Activated gamma-delta T cell (primary cell): ENCODE results near the gene ABCF2.

Experiments
- DNase-seq: peaks from one replicate; lab custom pipeline; 2025; lab: John Stamatoyannopoulos, UW

ABCF2 gene

DNA sequence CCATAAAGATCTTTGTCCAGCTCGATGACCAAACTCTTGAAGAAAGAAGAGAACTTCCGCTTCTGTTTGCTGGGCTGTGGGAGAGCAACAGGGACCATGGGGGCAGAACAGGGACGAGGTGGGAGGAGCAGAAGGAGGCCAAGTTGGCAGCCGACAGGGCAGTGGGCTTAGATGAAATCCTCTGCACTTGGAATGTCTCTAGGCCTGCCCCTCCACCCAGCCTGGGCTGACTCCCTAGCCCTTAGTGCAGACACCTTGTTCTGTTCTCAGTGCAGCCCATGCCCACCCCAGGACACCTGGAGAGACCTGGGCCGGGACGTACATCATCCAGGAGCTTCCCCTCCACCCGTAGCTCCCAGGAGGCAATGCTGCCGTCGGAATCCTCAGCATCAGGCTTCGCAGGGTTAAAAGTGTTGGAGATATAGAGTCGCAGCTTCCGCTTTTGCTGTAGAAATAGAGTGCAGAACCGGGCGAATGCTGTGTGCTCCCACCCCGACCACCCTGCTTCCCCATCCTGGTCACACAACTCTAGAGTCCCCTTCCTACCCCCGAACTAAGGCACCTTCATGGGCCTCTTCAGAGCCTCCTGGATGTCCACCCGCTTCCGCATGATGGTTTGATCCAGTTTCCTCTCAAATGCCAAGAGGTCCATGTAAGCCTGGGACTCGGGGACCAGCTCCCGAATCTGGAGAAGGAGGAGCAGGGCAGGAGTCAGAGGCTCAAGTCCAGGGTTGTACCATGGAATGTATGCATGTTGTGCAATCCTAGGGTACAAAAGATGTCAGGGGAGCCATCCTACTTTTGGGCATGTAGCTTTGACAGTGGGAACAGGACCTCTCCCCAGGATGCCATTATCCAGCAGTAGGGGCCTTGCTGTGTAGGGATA is 15.4 kb upstream of the ABCF2 start:
- no peak for DNase-seq

DNA sequence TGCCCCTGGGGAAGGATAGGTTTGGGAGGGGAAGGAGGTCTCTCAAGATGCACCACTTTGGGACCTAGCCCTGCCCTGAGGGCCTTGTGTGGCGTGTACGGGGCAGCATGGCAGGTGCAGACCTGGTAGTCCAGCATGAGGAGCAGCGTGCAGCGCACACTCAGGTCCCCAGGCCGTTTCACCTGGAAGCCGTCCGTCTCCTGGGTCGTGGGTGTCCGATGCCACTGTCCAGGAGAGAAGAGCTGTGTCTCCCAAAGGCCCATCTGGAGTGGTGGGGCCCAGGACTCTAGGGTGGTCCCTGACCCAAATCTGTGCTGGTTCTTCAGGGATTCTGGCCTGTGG is 14.7 kb upstream of the ABCF2 start:
- no peak for DNase-seq

DNA sequence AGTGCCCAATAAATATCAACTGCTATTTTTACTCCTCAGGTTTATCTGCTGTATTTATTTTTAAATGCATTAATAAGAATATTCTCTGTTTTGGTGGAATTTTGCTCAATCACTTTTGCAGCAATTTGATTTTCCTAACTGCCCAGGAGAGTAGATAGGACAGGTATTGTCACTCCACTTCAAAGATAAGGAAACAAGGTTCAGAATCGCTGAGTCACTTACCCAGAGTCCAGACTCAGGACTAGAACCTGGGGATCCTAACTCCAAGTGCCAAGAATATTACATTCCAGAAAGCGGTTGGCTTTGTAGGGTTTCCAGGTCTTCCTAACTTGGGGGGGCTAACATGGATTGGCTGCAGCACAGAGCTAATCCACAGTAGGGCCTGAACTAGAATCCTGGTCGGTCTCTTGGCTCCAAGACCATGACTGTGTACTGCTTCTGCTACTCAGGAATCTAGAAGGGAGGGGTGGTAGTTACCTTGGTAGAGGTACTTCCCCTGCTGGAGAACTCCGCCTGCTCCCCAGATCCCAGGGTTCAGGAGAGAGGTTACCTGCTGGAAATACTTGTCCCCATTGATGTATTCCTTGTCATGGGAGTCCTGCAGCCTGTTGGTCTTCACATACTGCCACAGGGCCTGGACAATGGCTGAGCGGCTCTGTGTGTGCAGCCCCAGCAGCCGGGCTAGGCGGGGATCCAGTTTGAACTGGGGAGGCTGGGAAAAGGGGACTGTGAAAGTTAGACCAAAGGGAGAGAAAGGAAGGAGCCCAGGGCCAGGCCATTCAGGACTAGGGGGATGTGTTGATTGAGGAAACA is 14.1 kb upstream of the ABCF2 start:
- no peak for DNase-seq

DNA sequence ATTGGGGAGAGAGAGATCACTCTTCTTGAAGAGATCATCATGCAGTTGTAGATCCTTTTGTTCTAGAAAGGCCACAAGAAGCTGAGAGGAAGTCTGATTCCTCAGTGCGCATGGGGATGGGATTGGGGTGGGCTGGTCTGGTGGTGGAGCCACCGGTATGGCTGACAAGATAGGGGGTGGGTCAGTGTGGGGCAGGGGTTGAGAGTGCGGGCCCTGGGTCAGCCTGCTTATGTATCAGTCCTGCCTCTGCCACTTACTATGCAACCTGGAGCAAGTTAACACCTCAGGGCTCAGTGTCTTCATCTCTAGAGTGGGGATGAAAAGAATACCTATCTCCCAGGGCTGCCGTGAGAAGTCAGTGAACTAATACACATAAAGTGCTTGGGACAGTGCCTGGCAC is 13.5 kb upstream of the ABCF2 start:
- DNase-seq = no peak

DNA sequence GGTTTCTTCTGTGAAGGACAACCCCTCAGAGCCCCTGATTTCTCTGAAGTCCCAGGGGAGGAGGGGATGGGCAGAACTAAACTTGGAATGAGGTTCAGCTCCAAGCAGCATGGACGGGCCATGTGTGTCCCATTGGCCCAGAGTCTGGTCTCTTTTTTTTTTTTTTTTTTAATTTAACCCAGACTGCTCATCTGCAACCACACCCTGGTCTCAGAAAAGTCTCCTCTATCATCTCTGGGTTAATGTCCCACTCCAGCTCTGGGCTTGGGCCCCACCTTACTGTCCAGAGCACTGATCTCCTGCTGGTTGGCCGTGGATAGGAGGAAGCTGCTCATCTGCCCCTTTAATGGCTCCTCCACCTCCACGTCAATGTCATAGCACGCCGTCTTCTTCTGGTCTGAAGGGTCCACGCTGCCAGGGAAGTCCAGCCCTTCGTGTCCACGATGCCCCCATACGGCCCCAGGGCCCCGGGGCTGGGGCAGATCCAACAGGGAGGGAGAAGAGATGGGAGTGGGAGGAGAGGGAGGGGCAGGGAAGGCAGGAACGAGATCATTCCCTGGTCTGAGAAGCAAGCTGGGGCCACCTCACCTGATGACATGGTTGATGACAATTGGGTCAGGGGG is 12.9 kb upstream of the ABCF2 start:
- no peak for DNase-seq

DNA sequence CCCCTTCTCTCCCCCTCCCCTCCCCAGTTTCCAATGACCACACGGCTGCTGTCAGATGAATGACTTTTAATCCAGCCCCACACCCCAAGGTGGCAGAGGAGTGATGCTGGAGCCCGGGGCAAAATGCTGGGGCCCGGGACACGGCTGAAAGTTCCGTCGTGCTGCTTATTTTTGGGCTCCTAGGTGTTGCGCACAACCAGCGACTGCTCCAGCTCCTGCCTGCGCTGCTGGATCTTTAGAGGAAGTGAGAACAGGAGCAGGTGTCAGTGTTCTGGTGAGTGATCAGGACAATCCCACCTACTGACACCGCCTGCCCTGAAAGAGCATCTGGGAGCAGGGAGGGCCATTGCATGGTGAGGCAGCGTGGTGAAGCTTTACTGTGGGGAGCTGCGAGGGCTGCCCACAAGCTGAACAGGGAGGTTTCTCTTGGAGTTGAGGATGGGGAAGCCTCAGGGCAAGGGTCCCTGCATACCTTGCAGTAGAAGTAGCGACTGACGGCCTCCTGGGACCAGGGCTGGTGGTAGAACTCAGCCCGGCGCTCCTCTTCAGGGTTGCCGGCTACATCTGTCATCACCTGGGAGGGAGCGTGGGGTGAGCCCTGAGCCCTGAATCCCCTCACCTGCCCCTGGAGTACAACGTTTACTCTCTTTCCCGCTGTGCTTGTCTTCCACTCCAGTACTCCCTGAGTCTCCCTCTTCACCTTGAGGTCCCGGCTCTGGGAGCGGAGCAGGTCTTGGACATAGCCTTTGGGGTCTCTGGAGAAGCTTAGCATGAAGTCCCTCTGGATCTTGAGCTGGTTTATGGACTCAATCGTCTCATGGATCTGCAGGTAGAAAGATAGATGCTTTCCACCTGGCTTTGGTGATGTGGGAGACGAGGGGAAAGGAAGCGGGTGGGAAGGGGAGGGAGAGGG is 12.2 kb upstream of the ABCF2 start:
- no peak for DNase-seq

DNA sequence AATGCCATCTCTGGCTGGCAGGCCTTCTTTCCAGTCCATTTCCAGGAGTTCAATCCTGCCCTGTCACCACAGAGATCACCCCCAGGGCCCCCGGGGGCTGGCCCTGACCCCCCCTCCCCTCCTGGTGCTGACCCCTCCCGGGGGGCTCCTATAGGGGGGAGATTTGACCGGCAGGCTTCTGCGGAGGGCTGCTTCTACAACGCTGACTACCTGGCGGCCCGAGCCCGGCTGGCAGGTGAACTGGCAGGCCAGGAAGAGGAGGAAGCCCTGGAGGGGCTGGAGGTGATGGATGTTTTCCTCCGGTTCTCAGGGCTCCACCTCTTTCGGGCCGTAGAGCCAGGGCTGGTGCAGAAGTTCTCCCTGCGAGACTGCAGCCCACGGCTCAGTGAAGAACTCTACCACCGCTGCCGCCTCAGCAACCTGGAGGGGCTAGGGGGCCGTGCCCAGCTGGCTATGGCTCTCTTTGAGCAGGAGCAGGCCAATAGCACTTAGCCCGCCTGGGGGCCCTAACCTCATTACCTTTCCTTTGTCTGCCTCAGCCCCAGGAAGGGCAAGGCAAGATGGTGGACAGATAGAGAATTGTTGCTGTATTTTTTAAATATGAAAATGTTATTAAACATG is 11.3 kb upstream of the ABCF2 start:
- DNase-seq = no peak

DNA sequence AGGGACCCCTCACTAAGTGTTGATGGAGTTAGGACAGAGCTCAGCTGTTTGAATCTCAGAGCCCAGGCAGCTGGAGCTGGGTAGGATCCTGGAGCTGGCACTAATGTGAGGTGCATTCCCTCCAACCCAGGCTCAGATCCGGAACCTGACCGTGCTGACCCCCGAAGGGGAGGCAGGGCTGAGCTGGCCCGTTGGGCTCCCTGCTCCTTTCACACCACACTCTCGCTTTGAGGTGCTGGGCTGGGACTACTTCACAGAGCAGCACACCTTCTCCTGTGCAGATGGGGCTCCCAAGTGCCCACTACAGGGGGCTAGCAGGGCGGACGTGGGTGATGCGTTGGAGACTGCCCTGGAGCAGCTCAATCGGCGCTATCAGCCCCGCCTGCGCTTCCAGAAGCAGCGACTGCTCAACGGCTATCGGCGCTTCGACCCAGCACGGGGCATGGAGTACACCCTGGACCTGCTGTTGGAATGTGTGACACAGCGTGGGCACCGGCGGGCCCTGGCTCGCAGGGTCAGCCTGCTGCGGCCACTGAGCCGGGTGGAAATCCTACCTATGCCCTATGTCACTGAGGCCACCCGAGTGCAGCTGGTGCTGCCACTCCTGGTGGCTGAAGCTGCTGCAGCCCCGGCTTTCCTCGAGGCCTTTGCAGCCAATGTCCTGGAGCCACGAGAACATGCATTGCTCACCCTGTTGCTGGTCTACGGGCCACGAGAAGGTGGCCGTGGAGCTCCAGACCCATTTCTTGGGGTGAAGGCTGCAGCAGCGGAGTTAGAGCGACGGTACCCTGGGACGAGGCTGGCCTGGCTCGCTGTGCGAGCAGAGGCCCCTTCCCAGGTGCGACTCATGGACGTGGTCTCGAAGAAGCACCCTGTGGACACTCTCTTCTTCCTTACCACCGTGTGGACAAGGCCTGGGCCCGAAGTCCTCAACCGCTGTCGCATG is 10.5 kb upstream of the ABCF2 start:
- DNase-seq = no peak

DNA sequence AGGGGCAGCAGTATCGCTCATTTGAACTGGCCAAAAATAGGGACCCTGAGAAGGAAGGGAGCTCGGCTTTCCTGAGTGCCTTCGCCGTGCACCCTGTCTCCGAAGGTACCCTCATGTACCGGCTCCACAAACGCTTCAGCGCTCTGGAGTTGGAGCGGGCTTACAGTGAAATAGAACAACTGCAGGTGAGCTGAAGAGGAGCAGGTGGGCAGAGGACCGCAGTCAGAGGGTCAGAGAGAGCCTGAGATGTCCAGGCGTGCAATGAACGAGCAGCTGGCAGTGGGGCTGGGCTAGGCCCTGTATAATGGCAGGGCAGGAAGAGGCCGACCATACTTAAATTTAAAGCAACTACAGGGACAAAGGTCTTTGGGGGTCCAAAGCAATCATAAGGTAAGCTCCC is 9.4 kb upstream of the ABCF2 start:
- no peak for DNase-seq

DNA sequence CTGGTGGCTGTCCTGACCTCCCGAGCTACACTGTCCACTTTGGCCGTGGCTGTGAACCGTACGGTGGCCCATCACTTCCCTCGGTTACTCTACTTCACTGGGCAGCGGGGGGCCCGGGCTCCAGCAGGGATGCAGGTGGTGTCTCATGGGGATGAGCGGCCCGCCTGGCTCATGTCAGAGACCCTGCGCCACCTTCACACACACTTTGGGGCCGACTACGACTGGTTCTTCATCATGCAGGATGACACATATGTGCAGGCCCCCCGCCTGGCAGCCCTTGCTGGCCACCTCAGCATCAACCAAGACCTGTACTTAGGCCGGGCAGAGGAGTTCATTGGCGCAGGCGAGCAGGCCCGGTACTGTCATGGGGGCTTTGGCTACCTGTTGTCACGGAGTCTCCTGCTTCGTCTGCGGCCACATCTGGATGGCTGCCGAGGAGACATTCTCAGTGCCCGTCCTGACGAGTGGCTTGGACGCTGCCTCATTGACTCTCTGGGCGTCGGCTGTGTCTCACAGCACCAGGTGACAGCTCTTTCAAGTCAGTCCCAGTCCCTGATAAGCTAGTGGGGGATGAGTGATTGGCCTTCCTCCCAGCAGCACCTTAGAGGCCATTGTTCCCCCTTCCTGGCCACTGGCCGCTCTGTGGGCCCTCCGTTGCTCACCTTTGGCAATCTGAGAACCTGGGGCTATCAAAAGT is 8.2 kb upstream of the ABCF2 start:
- DNase-seq = no peak

DNA sequence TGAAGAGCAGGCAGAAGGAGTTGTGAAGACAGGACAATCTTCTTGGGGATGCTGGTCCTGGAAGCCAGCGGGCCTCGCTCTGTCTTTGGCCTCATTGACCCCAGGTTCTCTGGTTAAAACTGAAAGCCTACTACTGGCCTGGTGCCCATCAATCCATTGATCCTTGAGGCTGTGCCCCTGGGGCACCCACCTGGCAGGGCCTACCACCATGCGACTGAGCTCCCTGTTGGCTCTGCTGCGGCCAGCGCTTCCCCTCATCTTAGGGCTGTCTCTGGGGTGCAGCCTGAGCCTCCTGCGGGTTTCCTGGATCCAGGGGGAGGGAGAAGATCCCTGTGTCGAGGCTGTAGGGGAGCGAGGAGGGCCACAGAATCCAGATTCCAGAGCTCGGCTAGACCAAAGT is 6.8 kb upstream of the ABCF2 start:
- no peak for DNase-seq

DNA sequence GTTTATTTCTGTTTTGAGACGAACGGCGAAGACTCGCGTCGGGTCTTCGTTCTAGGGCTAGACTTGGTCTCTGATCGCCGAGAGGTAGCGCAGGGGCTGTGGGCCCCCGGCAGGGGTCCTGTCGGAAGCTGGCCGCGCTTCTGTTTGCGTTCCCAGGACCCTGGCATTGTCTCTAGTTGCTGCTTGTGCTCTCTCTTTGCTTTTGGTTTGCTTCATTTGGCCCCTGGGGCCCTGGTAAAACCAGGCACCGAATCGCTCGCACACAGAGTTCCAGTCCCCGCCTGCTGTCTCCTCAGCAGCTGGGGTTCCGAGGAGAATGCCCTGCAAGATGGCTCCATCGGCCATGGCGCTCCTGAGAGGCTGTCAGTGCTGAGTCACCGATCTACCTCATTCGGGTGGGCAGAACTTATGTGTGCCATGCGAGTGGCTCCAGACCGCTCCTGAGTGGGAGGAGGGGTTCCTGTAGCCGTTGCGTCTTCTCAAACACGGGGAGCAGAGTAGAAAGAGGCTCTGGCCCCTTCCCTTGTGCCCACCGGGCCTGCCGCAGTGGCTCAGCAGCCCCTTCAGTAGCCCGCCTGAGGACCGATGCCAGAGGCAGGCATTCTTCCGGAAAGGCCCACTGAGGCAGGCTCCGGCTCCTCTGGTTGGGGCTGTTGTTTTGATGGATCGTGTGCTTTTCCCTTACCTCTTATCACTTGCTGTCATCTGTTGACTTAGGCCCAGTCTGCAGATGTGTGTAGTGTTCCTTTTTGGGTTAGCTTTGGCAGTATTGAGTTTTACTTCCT is 6.1 kb upstream of the ABCF2 start:
- no peak for DNase-seq

DNA sequence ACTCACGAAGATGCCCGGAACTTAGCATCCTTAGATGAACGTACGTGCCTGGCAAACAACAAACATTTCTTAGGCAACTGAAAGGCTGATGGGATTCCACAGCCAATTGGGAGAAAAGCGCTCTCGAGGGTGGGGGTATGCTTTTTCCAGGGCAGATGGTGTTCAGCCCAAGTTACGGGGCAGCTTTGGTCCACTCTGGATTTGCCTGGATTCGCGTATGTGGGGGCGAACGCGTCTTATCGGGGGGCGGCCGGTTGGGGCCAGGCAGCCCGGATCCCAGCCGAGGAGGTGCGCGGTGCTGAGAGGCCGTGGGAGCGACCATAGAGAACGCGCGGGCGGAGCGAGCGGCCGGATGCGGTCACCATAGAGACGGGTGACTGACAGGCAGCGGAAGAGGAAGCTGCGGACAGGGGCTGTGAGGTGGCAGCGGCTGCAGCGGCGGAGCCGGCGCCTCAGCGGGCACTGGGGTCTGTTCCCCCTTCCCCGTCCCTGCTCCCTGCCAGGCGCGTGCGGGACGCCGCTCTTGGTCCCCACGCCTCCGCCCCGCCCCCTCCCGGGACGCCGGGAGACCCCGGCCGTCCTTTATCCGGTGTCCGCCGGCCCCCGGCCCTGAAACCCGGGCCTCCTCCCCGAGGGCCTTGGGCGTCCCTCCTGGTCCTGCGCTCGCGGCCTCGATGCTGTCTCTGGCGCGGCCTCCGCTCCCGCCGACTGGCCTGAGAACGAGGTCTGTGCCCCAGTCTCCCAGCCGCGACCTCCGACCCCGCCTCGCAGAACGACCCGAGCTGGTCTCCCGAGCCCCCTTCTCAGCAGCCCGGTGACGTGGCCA is 5.3 kb upstream of the ABCF2 start, which contains the start of gene CHPF2:
TSS of gene CHPF2 (plus strand) at position 393 of the 826 bp plus-strand sequence. CDS start 1,529 bp downstream, outside the sequence.
- DNase-seq = peak; percentile 84

DNA sequence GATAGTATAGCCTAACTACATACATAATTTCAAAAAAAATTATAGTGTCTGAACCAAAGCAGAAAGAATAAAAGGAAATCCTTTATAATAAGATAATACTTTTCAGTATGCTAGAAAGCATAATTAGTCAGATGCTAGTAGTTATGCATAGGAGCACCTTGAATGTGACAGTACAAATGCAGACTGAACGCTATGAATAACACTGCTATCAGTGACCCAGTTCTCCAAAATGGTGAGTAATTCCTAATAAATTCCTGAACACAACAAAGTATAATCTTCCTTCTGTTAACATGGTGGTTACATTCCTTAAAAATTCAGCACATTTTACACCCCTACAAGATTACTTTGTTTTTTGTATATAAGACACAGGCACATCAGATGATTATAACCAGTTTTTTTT is 4.1 kb upstream of the ABCF2 start:
- DNase-seq = no peak

DNA sequence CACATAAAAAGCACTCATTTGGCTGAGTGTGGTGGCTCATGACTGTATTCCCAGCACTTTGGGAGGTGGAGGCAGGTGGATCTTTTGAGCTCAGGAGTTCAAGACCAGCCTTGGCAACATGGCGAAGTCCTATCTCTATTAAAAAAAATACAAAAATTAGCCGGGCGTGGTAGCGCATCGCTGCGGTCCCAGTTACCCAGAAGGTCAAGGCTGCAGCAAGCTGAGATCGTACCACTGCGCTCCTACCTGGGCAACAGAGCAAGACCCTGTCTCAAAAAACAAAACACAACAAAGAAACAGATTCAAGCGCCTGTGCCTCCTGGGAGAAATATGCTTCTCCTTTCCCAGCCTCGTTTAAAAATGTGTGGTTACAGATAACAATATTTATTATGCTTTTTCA is 2.2 kb upstream of the ABCF2 start:
- DNase-seq = no peak

DNA sequence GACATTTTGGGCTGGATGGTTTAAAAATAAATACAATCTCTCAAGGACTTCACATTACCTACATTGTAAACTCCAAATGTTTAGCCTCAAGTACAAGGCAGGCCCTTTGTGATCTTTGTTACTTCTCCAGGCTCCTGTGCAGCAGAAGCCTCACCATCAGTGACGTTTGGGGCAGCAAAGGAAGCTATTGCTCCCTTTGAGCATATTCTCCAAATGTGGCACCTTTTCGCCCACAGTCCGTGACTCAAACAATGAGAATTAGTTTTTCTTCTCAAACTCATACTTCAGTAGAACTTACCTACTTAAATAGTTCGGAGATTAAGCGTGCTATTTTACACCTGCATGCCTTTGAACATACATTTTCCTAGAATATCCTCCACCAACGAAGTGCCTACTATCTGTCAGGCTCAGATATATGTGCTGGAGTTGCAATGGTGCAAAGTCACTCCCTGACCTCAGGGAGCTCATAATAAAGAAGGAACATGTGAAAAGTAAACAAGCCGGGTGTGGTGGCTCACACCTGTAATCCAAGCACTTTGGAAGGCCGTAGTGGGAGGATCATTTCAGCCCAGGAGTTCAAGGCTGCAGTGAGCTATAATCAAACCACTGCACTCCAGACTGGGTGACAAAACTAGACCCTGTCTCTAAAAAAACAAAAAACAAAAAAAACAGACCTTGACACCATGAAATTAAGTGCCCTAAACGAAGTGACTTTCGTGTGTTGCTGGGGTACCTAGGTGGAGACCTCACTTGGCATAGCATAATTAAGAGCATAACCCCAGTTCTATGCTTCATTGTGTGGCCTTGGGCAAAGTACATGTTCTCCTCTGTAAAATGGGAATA is 1.2 kb upstream of the ABCF2 start:
- no peak for DNase-seq

DNA sequence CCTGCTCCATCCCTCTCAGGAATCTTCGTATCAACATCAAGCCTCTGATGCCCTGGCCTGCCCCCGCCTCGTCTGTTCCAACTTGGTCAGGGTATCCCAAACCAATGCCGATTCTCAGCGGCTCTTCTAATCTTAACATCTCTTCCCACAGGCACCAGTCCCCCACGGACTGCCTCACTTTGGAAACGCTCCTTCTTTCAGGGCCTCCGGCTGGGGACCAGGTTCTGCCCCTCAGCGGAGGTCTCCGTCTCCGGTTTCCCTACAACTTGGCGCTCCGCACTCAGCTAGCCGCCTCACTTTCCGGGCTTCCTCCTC is 488 bp downstream of the ABCF2 start:
- no peak for DNase-seq
